ENCODE data around the gene SLC26A9.

The SLC26A9 gene

GRCh38 chr1:205986861-205987260, 43.6 kb upstream of the SLC26A9 start:
- no peak for DNase-seq (ENCODE audit: extremely low read depth, low read depth)
- no peak for TF ChIP-seq CTCF (IDR thresholded peaks at IDR 0.05; ENCODE audit: low read depth, low read length)

GRCh38 chr1:205986292-205986691, 43.0 kb upstream of the SLC26A9 start:
- TF ChIP-seq CTCF (IDR thresholded peaks at IDR 0.05; ENCODE audit: low read depth, low read length) = no peak; the same call in none of the 2 replicates
- DNase-seq (ENCODE audit: extremely low read depth, low read depth) = no peak

- DNase-seq (ENCODE audit: extremely low read depth, low read depth) = no peak
These were observed 42.2 kb upstream of the SLC26A9 start for GRCh38 chr1:205985330-205986005.

GRCh38 chr1:205983925-205984725, 40.9 kb upstream of the SLC26A9 start:
- TF ChIP-seq CTCF (IDR thresholded peaks at IDR 0.05; ENCODE audit: low read depth, low read length) = peak; percentile 89
- DNase-seq (ENCODE audit: extremely low read depth, low read depth) = no peak

More at GRCh38 chr1:205985330-205986005, 42.2 kb upstream of the SLC26A9 start:
- no peak for TF ChIP-seq CTCF (IDR thresholded peaks at IDR 0.05; ENCODE audit: low read depth, low read length)

GRCh38 chr1:205981257-205981656, 38.0 kb upstream of the SLC26A9 start:
- no peak for TF ChIP-seq CTCF (IDR thresholded peaks at IDR 0.05; ENCODE audit: low read depth, low read length)
- no peak for DNase-seq (ENCODE audit: extremely low read depth, low read depth)

- TF ChIP-seq CTCF (IDR thresholded peaks at IDR 0.05; ENCODE audit: low read depth, low read length) = no peak
- no peak for DNase-seq (ENCODE audit: extremely low read depth, low read depth)
These were observed 37.1 kb upstream of the SLC26A9 start for GRCh38 chr1:205980237-205980870.

GRCh38 chr1:205979301-205979700, 36.0 kb upstream of the SLC26A9 start:
- no peak for TF ChIP-seq CTCF (IDR thresholded peaks at IDR 0.05; ENCODE audit: low read depth, low read length)
- DNase-seq (ENCODE audit: extremely low read depth, low read depth) = no peak

Data from AG09319 (cell line).